Hepatocyte (in vitro differentiated cells): ENCODE results near the gene SLC7A10.

Experiments used
- CTCF ChIP-seq: fragments of 200-600 bp; sonication (generic); IDR thresholded peaks from 2 replicates; pipeline ENCODE4 v1.5.1; 2016; ENCODE audit warnings: antibody characterized with exemption, mild to moderate bottlenecking; ENCODE audit not compliant: poor library complexity
- EZH2 ChIP-seq: fragments of 200-600 bp; sonication (generic); IDR thresholded peaks from 2 replicates; pipeline ENCODE4 v1.6.1; 2016; ENCODE audit warnings: antibody characterized with exemption, mild to moderate bottlenecking, borderline replicate concordance

- no peak for TF ChIP-seq CTCF
- no peak for TF ChIP-seq EZH2
Measured at GRCh38 chr19:33189453-33189852, 36.2 kb downstream of the SLC7A10 start.
